ENCODE data around the gene LONRF3. TPM values are rescaled to one million over a fixed set of nuclear protein-coding genes. Genes with fewer than 3 reads are reported as not detected.
"Not testable (repeated sequence)": the region's sequence is repeated elsewhere in the genome, so short reads cannot be mapped to it uniquely, and the experiment has no call there.

Gene LONRF3
- polyA plus RNA-seq, 2 donors: 0.18 to 0.34 TPM

DNA sequence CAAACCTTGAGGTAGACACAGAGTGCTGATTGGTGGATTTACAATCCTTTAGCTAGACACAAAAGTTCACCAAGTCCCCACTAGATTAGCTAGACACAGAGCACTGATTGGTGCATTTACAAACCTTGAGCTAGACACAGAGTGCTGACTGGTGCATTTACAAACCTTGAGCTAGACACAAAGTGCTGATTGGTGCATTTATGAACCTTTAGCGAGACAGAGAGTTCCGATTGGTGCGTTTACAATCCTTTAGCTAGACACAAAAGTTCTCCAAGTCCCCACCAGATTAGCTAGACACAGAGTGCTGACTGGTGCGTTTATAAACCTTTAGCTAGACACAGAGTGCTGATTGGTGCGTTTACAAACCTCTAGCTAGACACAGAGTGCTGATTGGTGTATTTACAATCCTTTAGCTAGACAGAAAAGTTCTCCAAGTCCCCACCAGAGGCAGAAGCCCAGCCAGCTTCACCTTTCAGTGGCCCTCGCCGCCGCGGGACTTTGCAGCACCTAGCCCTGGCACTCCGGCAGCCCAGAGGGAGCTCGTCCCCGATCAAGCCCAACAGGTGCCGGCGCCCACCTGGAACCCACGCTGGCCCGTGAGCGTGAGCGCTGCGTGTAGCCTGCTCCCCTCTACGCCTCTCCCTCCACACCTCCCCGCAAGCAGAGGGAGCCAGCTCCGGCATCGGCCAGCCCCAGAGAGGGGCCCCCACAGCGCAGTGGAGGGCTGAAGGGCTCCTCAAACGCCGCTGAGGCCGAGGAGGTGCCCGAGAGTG, 53.7 kb downstream of the LONRF3 start:
- 90 to 95% methylated on average over 28 of the region's 28 CpGs for WGBS, 2 donors
- H3K36me3 ChIP-seq (ENCODE audit: control insufficient read depth in 2 of 2, insufficient read depth in 2 of 2, low read length in 1 of 2); H3K27ac ChIP-seq (ENCODE audit: low read depth in 2 of 2, low read length in 1 of 2); H3K4me3 ChIP-seq (ENCODE audit: low read depth in 1 of 2, low read length in 2 of 2); H3K9me3 ChIP-seq (ENCODE audit: control insufficient read depth in 2 of 2, insufficient read depth in 1 of 2, low read depth in 1 of 2, low read length in 1 of 2); H3K4me1 ChIP-seq (ENCODE audit: control insufficient read depth in 2 of 2, insufficient read depth in 2 of 2, low read length in 1 of 2); H3K27me3 ChIP-seq (ENCODE audit: control insufficient read depth in 1 of 2, insufficient read depth in 2 of 2, low read length in 2 of 2): not testable (repeated sequence)

DNA sequence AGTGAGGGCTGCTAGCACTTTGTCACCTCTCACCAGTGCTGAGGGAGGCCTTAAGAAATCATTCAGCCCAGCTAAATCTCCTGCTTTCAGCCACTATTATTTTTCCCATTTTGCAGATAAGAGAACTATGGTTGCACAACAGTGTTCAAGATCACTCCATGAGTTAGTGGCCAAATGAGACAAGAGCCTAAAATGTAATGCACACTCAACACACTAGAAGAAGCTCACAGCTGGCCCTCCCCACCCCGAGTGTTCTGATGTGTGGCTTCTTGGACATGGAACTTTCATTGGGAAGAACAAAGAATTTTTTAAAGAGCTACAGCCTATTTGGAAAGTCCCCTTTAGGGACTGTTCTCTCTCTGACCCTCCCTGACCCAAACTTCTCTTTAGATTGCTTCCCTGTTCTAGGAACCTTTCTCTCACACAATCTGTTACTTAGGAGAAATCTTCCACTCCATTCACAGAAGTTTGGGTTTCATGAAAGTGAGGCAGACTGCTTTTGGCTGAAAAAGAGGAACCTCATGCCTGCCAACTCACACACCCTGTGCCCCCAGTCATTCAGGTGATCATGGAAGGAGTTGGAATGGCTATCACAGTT, 54.4 kb downstream of the LONRF3 start:
- no peak overlapping the region for H3K27ac ChIP-seq (ENCODE audit: low read depth in 2 of 2, low read length in 1 of 2)
- no peaks in the 10 kb centered on the region for H3K36me3 ChIP-seq (ENCODE audit: control insufficient read depth in 2 of 2, insufficient read depth in 2 of 2, low read length in 1 of 2)
- no peak overlapping the region for H3K4me3 ChIP-seq (ENCODE audit: low read depth in 1 of 2, low read length in 2 of 2)
- WGBS, 2 donors: 53 to 76% methylated on average over 1 of the region's 1 CpG
- no peaks in the 10 kb centered on the region for H3K4me1 ChIP-seq (ENCODE audit: control insufficient read depth in 2 of 2, insufficient read depth in 2 of 2, low read length in 1 of 2)
- no peaks in the 10 kb centered on the region for H3K27me3 ChIP-seq (ENCODE audit: control insufficient read depth in 1 of 2, insufficient read depth in 2 of 2, low read length in 2 of 2)
- no peaks in the 10 kb centered on the region for H3K9me3 ChIP-seq (ENCODE audit: control insufficient read depth in 2 of 2, insufficient read depth in 1 of 2, low read depth in 1 of 2, low read length in 1 of 2)

DNA sequence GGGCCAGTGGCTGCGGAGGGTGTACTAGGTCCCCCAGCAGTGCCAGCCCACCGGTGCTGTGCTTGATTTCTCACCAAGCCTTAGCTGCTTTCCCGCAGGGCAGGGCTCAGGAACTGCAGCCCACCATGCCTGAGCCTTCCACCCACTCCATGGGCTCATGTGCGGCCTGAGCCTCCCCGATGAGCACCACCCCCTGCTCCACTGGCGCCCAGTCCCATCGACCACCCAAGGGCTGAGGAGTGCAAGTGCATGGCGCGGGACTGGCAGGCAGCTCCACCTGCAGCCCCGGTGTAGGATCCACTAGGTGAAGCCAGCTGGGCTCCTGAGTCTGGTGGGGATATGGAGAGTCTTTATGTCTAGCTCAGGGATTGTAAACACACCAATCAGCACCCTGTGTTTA, 55.2 kb downstream of the LONRF3 start:
- not testable (repeated sequence) for H3K4me3 ChIP-seq (ENCODE audit: low read depth in 1 of 2, low read length in 2 of 2); H3K27me3 ChIP-seq (ENCODE audit: control insufficient read depth in 1 of 2, insufficient read depth in 2 of 2, low read length in 2 of 2); H3K36me3 ChIP-seq (ENCODE audit: control insufficient read depth in 2 of 2, insufficient read depth in 2 of 2, low read length in 1 of 2); H3K27ac ChIP-seq (ENCODE audit: low read depth in 2 of 2, low read length in 1 of 2); H3K9me3 ChIP-seq (ENCODE audit: control insufficient read depth in 2 of 2, insufficient read depth in 1 of 2, low read depth in 1 of 2, low read length in 1 of 2); H3K4me1 ChIP-seq (ENCODE audit: control insufficient read depth in 2 of 2, insufficient read depth in 2 of 2, low read length in 1 of 2)
- WGBS, 2 donors: 97% methylated on average over 10 of the region's 10 CpGs

DNA sequence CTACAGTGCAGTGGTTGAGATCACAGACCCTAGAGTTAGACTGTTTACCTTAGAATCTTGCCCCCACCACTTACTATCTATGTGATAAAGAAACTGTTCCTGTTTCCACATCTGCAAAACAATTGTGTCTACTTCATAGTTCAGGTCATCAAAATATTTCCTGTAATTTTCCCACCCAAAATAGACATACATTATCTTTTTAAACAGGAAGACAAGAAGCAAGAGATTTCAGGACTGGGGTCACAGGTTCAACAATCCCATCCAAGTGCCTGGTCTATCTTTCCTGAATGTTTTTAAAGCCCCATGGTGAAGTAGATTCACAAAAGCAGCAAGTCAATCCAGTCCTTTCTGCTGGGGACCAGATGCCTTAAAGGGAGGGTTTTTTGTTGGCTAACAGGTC, 56.6 kb downstream of the LONRF3 start:
- Histone ChIP-seq H3K4me1 (ENCODE audit: control insufficient read depth in 2 of 2, insufficient read depth in 2 of 2, low read length in 1 of 2) (peaks cover 0 to 1% of the 10 kb centered on the region in 2 donors), H3K27me3 (ENCODE audit: control insufficient read depth in 1 of 2, insufficient read depth in 2 of 2, low read length in 2 of 2) (no peaks in the 10 kb centered on the region), H3K27ac (ENCODE audit: low read depth in 2 of 2, low read length in 1 of 2) (no peak overlapping the region), H3K36me3 (ENCODE audit: control insufficient read depth in 2 of 2, insufficient read depth in 2 of 2, low read length in 1 of 2) (no peaks in the 10 kb centered on the region), H3K9me3 (ENCODE audit: control insufficient read depth in 2 of 2, insufficient read depth in 1 of 2, low read depth in 1 of 2, low read length in 1 of 2) (no peaks in the 10 kb centered on the region), H3K4me3 (ENCODE audit: low read depth in 1 of 2, low read length in 2 of 2) (no peak overlapping the region)

DNA sequence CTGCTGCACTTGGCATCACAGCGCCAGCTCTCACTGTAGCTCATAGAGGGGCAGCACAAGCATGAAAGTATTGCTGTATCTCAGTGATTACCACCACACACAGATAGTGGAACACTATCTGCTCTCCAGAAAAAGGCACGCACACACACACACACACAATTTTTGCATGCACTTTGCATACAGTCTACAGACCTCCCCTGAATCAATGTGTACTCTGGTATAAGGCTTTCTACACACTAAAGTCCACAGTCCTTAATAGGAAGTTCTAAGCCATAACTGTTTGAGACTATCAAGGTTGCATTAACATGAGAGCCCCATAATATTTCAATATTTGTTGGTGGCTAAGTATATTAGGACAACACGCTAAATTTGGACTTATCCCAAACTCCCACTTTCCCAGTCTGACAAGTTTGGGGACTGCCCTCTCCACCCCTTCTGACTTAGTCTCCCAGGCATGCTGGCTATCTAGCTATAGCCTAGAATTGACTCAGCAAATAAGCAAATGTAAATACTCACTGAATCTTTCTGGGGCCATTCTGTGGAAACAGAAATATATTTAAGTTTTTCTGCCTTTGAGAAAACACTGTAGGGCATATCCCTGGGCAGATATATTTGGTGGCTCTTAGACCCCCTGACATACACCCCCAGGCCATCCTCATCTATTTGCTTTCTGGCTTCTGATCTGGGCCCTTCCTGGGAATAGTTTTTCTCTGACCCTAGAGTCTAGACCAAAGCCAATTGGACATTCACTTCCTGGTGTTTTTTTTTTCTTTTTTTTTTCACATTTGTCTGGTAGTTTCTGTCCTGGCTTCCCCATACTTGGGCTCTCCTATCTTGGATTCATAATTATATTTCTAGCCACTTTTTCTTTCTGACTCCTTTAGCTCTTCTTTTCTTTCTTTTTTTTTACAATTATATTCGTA, 62.0 kb downstream of the LONRF3 start:
- WGBS, 2 donors: 77 to 82% methylated on average over 4 of the region's 4 CpGs
- H3K4me3 ChIP-seq (ENCODE audit: low read depth in 1 of 2, low read length in 2 of 2): no peak overlapping the region
- H3K27me3 ChIP-seq (ENCODE audit: control insufficient read depth in 1 of 2, insufficient read depth in 2 of 2, low read length in 2 of 2): no peaks in the 10 kb centered on the region
- peaks cover 0 to 2% of the 10 kb centered on the region in 2 donors for H3K4me1 ChIP-seq (ENCODE audit: control insufficient read depth in 2 of 2, insufficient read depth in 2 of 2, low read length in 1 of 2)
- no peak overlapping the region for H3K27ac ChIP-seq (ENCODE audit: low read depth in 2 of 2, low read length in 1 of 2)
- no peaks in the 10 kb centered on the region for H3K9me3 ChIP-seq (ENCODE audit: control insufficient read depth in 2 of 2, insufficient read depth in 1 of 2, low read depth in 1 of 2, low read length in 1 of 2)
- no peaks in the 10 kb centered on the region for H3K36me3 ChIP-seq (ENCODE audit: control insufficient read depth in 2 of 2, insufficient read depth in 2 of 2, low read length in 1 of 2)

DNA sequence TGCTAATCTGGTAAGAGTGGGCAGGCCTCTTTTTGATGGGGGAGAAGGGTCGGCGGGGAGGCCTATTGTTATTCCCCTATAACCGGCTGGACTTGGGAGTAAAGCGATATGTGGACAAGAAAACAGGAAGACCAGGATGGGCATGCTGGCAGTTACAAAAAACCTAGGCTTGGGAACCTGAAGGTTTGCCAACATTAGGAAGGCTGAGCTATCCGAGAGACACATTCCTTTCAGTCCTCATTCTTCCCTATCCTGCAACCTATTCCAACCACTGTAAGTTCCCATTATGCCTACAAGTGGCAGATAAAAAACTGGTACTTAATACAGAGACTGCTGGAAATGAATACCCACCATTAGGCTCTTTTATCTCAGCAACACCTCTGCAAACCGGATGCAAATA, 66.0 kb downstream of the LONRF3 start:
- Histone ChIP-seq H3K9me3 (ENCODE audit: control insufficient read depth in 2 of 2, insufficient read depth in 1 of 2, low read depth in 1 of 2, low read length in 1 of 2) (no peaks in the 10 kb centered on the region), H3K27ac (ENCODE audit: low read depth in 2 of 2, low read length in 1 of 2) (no peak overlapping the region), H3K36me3 (ENCODE audit: control insufficient read depth in 2 of 2, insufficient read depth in 2 of 2, low read length in 1 of 2) (no peaks in the 10 kb centered on the region), H3K27me3 (ENCODE audit: control insufficient read depth in 1 of 2, insufficient read depth in 2 of 2, low read length in 2 of 2) (no peaks in the 10 kb centered on the region), H3K4me3 (ENCODE audit: low read depth in 1 of 2, low read length in 2 of 2) (no peak overlapping the region), H3K4me1 (ENCODE audit: control insufficient read depth in 2 of 2, insufficient read depth in 2 of 2, low read length in 1 of 2) (peaks cover 0 to 2% of the 10 kb centered on the region in 2 donors)
- WGBS, 2 donors: 71 to 72% methylated on average over 6 of the region's 6 CpGs

DNA sequence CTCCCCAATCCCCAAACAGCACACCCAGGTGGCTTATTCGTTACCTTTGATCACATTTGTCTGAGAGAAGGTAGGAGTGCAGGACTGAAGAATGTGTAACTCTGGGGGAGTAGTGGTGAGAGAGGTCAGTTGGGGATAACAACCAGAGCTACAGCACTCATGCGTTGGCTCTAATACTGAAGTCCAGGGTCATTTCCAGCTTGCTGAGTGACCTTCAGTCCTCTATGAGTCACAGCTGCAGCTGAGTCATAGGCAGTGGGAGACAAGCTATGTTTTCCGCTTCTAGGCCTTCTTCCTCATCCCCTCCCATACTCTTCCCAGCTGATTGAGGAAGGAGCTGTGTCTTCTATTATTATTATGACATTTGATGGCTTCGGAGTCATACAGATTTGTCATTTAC, 66.8 kb downstream of the LONRF3 start:
- WGBS, 2 donors: 41 to 43% methylated on average over 4 of the region's 4 CpGs
- H3K4me1 ChIP-seq (ENCODE audit: control insufficient read depth in 2 of 2, insufficient read depth in 2 of 2, low read length in 1 of 2): no peaks in the 10 kb centered on the region
- no peaks in the 10 kb centered on the region for H3K9me3 ChIP-seq (ENCODE audit: control insufficient read depth in 2 of 2, insufficient read depth in 1 of 2, low read depth in 1 of 2, low read length in 1 of 2)
- H3K4me3 ChIP-seq (ENCODE audit: low read depth in 1 of 2, low read length in 2 of 2): no peak overlapping the region
- no peak overlapping the region for H3K27ac ChIP-seq (ENCODE audit: low read depth in 2 of 2, low read length in 1 of 2)
- no peaks in the 10 kb centered on the region for H3K27me3 ChIP-seq (ENCODE audit: control insufficient read depth in 1 of 2, insufficient read depth in 2 of 2, low read length in 2 of 2)
- H3K36me3 ChIP-seq (ENCODE audit: control insufficient read depth in 2 of 2, insufficient read depth in 2 of 2, low read length in 1 of 2): no peaks in the 10 kb centered on the region

DNA sequence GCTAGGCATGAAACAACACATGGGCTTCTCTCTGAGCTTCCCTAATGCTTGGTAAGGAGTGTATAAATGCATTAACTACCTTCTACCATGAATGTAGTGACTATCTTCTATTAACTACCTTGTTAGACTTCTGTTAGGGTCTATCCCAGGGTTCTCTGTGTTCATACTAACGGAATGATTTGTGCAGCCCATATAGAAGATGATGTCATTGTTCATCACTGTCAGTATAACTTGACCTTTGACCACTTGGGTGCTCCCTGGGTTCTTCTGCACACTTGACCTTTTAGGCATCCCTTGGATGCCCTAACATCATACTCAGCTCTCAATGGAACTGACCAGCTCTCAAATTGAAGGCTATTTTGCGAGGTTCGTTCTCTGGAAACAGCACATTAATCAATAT, 67.6 kb downstream of the LONRF3 start:
- Histone ChIP-seq H3K4me3 (ENCODE audit: low read depth in 1 of 2, low read length in 2 of 2) (no peak overlapping the region), H3K9me3 (ENCODE audit: control insufficient read depth in 2 of 2, insufficient read depth in 1 of 2, low read depth in 1 of 2, low read length in 1 of 2) (no peaks in the 10 kb centered on the region), H3K36me3 (ENCODE audit: control insufficient read depth in 2 of 2, insufficient read depth in 2 of 2, low read length in 1 of 2) (no peaks in the 10 kb centered on the region), H3K4me1 (ENCODE audit: control insufficient read depth in 2 of 2, insufficient read depth in 2 of 2, low read length in 1 of 2) (no peaks in the 10 kb centered on the region), H3K27ac (ENCODE audit: low read depth in 2 of 2, low read length in 1 of 2) (no peak overlapping the region), H3K27me3 (ENCODE audit: control insufficient read depth in 1 of 2, insufficient read depth in 2 of 2, low read length in 2 of 2) (no peaks in the 10 kb centered on the region)
- WGBS, 2 donors: 75 to 91% methylated on average over 3 of the region's 3 CpGs

DNA sequence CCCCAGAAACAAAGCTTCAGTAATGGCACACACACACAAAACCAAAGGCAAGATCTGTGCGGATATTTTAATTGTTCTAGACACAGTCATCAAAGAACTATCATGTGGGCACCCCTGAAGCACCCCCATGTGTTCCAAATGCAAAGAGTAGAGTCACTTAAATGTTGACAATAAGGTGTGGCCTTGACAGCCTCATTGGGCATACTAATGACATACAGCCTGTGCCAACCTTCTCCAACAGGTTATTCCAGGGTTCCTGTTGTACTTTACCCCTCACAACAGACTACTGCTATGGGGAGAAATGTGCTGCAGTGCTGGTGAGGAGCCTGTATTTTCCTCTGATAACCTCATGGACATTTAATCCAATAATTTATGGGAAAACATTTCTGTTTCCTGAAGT, 68.6 kb downstream of the LONRF3 start:
- no peaks in the 10 kb centered on the region for H3K4me1 ChIP-seq (ENCODE audit: control insufficient read depth in 2 of 2, insufficient read depth in 2 of 2, low read length in 1 of 2)
- H3K4me3 ChIP-seq (ENCODE audit: low read depth in 1 of 2, low read length in 2 of 2): no peak overlapping the region
- H3K27ac ChIP-seq (ENCODE audit: low read depth in 2 of 2, low read length in 1 of 2): no peak overlapping the region
- H3K36me3 ChIP-seq (ENCODE audit: control insufficient read depth in 2 of 2, insufficient read depth in 2 of 2, low read length in 1 of 2): no peaks in the 10 kb centered on the region
- no peaks in the 10 kb centered on the region for H3K27me3 ChIP-seq (ENCODE audit: control insufficient read depth in 1 of 2, insufficient read depth in 2 of 2, low read length in 2 of 2)
- H3K9me3 ChIP-seq (ENCODE audit: control insufficient read depth in 2 of 2, insufficient read depth in 1 of 2, low read depth in 1 of 2, low read length in 1 of 2): no peaks in the 10 kb centered on the region
- WGBS, 2 donors: 73 to 79% methylated on average over 1 of the region's 1 CpG

Measured in esophagus (tissue), 2 donors.